GM19463 (cell line): ENCODE measurements around the gene IQCB1.
A peak's percentile ranks its signal among the peaks of the same experiment; 100 is the strongest.
"Not testable (repeated sequence)": the region's sequence is repeated elsewhere in the genome, so short reads cannot be mapped to it uniquely, and the experiment has no call there.

Experiments
- ATAC-seq: cut with Tn5 transposase; IDR thresholded peaks from one replicate; pipeline ENCODE4 v1.9.1; 2021; ENCODE audit warnings: mild to moderate bottlenecking, moderate library complexity; ENCODE audit not compliant: unreplicated experiment

The IQCB1 gene

GRCh38 chr3:121834671-121835464 lies at the start of gene IQCB1, which contains the start of gene EAF2:
Gene IQCB1 (minus strand): TSS chr3:121835060. CDS start chr3:121828960, 6,100 bp downstream.
Gene EAF2 (plus strand): TSS chr3:121835209. CDS start chr3:121835286, 77 bp downstream.
- peak; percentile 95 for ATAC-seq

GRCh38 chr3:121883507-121883906 lies 48.6 kb upstream of the IQCB1 start:
- ATAC-seq: no peak

- ATAC-seq: no peak
Measured at GRCh38 chr3:121878411-121878810, 43.6 kb upstream of the IQCB1 start.

GRCh38 chr3:121871430-121871829 lies 36.6 kb upstream of the IQCB1 start:
- ATAC-seq: no peak

- no peak for ATAC-seq
Measured at GRCh38 chr3:121870717-121871116, 35.9 kb upstream of the IQCB1 start.

- ATAC-seq: no peak
Measured at GRCh38 chr3:121869736-121870135, 34.9 kb upstream of the IQCB1 start.

GRCh38 chr3:121863801-121864200 lies 28.9 kb upstream of the IQCB1 start:
- no peak for ATAC-seq

GRCh38 chr3:121863247-121863646 lies 28.4 kb upstream of the IQCB1 start:
- ATAC-seq: not testable (repeated sequence)

- not testable (repeated sequence) for ATAC-seq
Measured at GRCh38 chr3:121857778-121858177, 22.9 kb upstream of the IQCB1 start.

- ATAC-seq: no peak
Measured at GRCh38 chr3:121855555-121855954, 20.7 kb upstream of the IQCB1 start.

GRCh38 chr3:121852256-121852655 lies 17.4 kb upstream of the IQCB1 start:
- no peak for ATAC-seq

- no peak for ATAC-seq
Measured at GRCh38 chr3:121844892-121845291, 10.0 kb upstream of the IQCB1 start.

- no peak for ATAC-seq
Measured at GRCh38 chr3:121839962-121840361, 5.1 kb upstream of the IQCB1 start.

- no peak for ATAC-seq
Measured at GRCh38 chr3:121836481-121836880, 1.6 kb upstream of the IQCB1 start.

- ATAC-seq: no peak
Measured at GRCh38 chr3:121836064-121836463, 1.2 kb upstream of the IQCB1 start.

- ATAC-seq: peak; percentile 5
Measured at GRCh38 chr3:121835465-121835801, 573 bp upstream of the IQCB1 start.

- ATAC-seq: no peak
Measured at GRCh38 chr3:121834157-121834670, 646 bp downstream of the IQCB1 start.

- no peak for ATAC-seq
Measured at GRCh38 chr3:121822973-121823372, 11.9 kb downstream of the IQCB1 start.

- ATAC-seq: no peak
Measured at GRCh38 chr3:121821421-121822199, 13.2 kb downstream of the IQCB1 start.

GRCh38 chr3:121819236-121819635 lies 15.6 kb downstream of the IQCB1 start:
- ATAC-seq: no peak

GRCh38 chr3:121818578-121818977 lies 16.3 kb downstream of the IQCB1 start:
- no peak for ATAC-seq

GRCh38 chr3:121817753-121818152 lies 17.1 kb downstream of the IQCB1 start:
- ATAC-seq: no peak
